NCI-H82 (cell line): Measurements from ENCODE around the gene SORCS2.
"Not testable (repeated sequence)": the region's sequence is repeated elsewhere in the genome, so short reads cannot be mapped to it uniquely, and the experiment has no call there.

Experiments used
- DNase-seq: peaks from one replicate; lab custom pipeline; 2025; lab: John Stamatoyannopoulos, UW

SORCS2 gene

GRCh38 chr4:7160439-7160838, 31.9 kb upstream of the SORCS2 start:
- no peak for DNase-seq

- DNase-seq, result no peak
Observed at GRCh38 chr4:7160951-7161440, 31.3 kb upstream of the SORCS2 start.

GRCh38 chr4:7161721-7162214, 30.6 kb upstream of the SORCS2 start:
- no peak for DNase-seq

- DNase-seq, result not testable (repeated sequence)
Observed at GRCh38 chr4:7165056-7165873, 27.1 kb upstream of the SORCS2 start.

- DNase-seq, result no peak
Observed at GRCh38 chr4:7165874-7166201, 26.5 kb upstream of the SORCS2 start.

- DNase-seq, result no peak
Observed at GRCh38 chr4:7166237-7166636, 26.1 kb upstream of the SORCS2 start.

- no peak for DNase-seq
Observed at GRCh38 chr4:7166981-7167700, 25.2 kb upstream of the SORCS2 start.

- DNase-seq, result no peak
Observed at GRCh38 chr4:7167706-7168105, 24.6 kb upstream of the SORCS2 start.

- no peak for DNase-seq
Observed at GRCh38 chr4:7168106-7168505, 24.2 kb upstream of the SORCS2 start.

- no peak for DNase-seq
Observed at GRCh38 chr4:7169134-7169533, 23.2 kb upstream of the SORCS2 start.

- no peak for DNase-seq
Observed at GRCh38 chr4:7170012-7170411, 22.3 kb upstream of the SORCS2 start.

GRCh38 chr4:7171191-7171900, 21.0 kb upstream of the SORCS2 start:
- no peak for DNase-seq

GRCh38 chr4:7172508-7172907, 19.8 kb upstream of the SORCS2 start:
- no peak for DNase-seq

GRCh38 chr4:7172946-7173345, 19.4 kb upstream of the SORCS2 start:
- DNase-seq, result no peak

GRCh38 chr4:7173841-7174449, 18.4 kb upstream of the SORCS2 start:
- no peak for DNase-seq

GRCh38 chr4:7179158-7179557, 13.2 kb upstream of the SORCS2 start:
- DNase-seq, result no peak

- no peak for DNase-seq
Observed at GRCh38 chr4:7180938-7181337, 11.4 kb upstream of the SORCS2 start.

GRCh38 chr4:7182616-7183015, 9.7 kb upstream of the SORCS2 start:
- DNase-seq, result no peak

GRCh38 chr4:7183161-7183560, 9.2 kb upstream of the SORCS2 start:
- no peak for DNase-seq

- no peak for DNase-seq
Observed at GRCh38 chr4:7183780-7184460, 8.4 kb upstream of the SORCS2 start.

GRCh38 chr4:7185487-7186030, 6.8 kb upstream of the SORCS2 start:
- no peak for DNase-seq
